Upper lobe of right lung (tissue), 1 donor: ENCODE data around the gene RHBDF2. TPM values are rescaled to one million over a fixed set of nuclear protein-coding genes. Genes with fewer than 3 reads are reported as not detected.

Experiments used
- ATAC-seq: fragments of 200-7000 bp; cut with Tn5 transposase; one replicate; pipeline ENCODE4 v1.9.1; 2020; ENCODE audit warnings: mild to moderate bottlenecking, moderate library complexity
- DNase-seq: peaks from one replicate; pipeline ENCODE4 v3.0.0-alpha.2; 2020
- H3K27ac ChIP-seq: fragments of 200-600 bp; one replicate; pipeline ENCODE4 v1.8.0; 2022
- H3K27me3 ChIP-seq: fragments of 200-600 bp; one replicate; pipeline ENCODE4 v1.8.0; 2022; ENCODE audit warnings: mild to moderate bottlenecking
- H3K36me3 ChIP-seq: fragments of 200-600 bp; one replicate; pipeline ENCODE4 v1.8.0; 2022
- H3K4me1 ChIP-seq: fragments of 200-600 bp; one replicate; pipeline ENCODE4 v1.8.0; 2022
- H3K4me3 ChIP-seq: fragments of 200-600 bp; one replicate; pipeline ENCODE4 v1.8.0; 2022; ENCODE audit warnings: mild to moderate bottlenecking
- H3K9me3 ChIP-seq: fragments of 200-600 bp; one replicate; pipeline ENCODE4 v1.8.0; 2022
- CTCF ChIP-seq: fragments of 200-600 bp; IDR thresholded peaks from one replicate; pipeline ENCODE4 v1.8.0; 2022; ENCODE audit warnings: antibody characterized with exemption
- intact Hi-C: fragments of 100-400 bp; cut with DNase I; formaldehyde crosslinking; loops from one replicate; pipeline ENCODE4 v1.11.0; 2022
- total RNA-seq: library from RNA; stranded (reverse); fragmentation: NEBNext Ultra II Directional; extraction: Animal tissue kit (Norgen Biotek cat#: 25700); gene quantifications from one replicate; pipeline ENCODE4 v1.2.1, GENCODE V29; 2021
- donor health status: DM: no; HTN: yes; CAD: no; lungs with severe emphysema.

RHBDF2 gene
- total RNA-seq, 1 donor from 2014 or later = 46.4 TPM

- H3K4me1 ChIP-seq = peaks cover 46% of the 10 kb centered on the region
- H3K27ac ChIP-seq = peak within 1 kb of the TSS; percentile 36
- intact Hi-C loops = no loop called here
- ATAC-seq (no peak), DNase-seq (no peak)
- no peaks in the 10 kb centered on the region for H3K9me3 ChIP-seq
- peaks cover 4% of the 10 kb centered on the region for H3K27me3 ChIP-seq
- no peak for TF ChIP-seq CTCF
- H3K4me3 ChIP-seq = peak within 1 kb of the TSS; percentile 43
- no peaks in the 10 kb centered on the region for H3K36me3 ChIP-seq
Measured at GRCh38 chr17:76539631-76540271, 38.5 kb upstream of the RHBDF2 start, which contains the start of gene PRCD. Gene PRCD, plus strand, starts transcription at chr17:76540044. Its CDS starts 98 bp downstream, at chr17:76540142.

- TF ChIP-seq CTCF = no peak
- DNase-seq (no peak), ATAC-seq (no peak)
- Histone ChIP-seq H3K4me3 (peak overlapping the region; percentile 53), H3K36me3 (no peaks in the 10 kb centered on the region), H3K9me3 (no peaks in the 10 kb centered on the region), H3K27me3 (peaks cover 4% of the 10 kb centered on the region), H3K27ac (peak overlapping the region; percentile 49), H3K4me1 (peaks cover 39% of the 10 kb centered on the region)
- intact Hi-C loops = no loop called here
Measured at GRCh38 chr17:76538941-76539570, 37.8 kb upstream of the RHBDF2 start.

- peak; percentile 68 for DNase-seq
- no peaks in the 10 kb centered on the region for H3K9me3 ChIP-seq
- ATAC-seq = no peak
- H3K27me3 ChIP-seq = peaks cover 4% of the 10 kb centered on the region
- no peaks in the 10 kb centered on the region for H3K36me3 ChIP-seq
- peaks cover 32% of the 10 kb centered on the region for H3K4me1 ChIP-seq
- intact Hi-C loops = no loop called here
- H3K27ac ChIP-seq = peak overlapping the region; percentile 49
- no peak for TF ChIP-seq CTCF
- H3K4me3 ChIP-seq = peak overlapping the region; percentile 53
Measured at GRCh38 chr17:76538281-76538931, 37.2 kb upstream of the RHBDF2 start.

GRCh38 chr17:76537578-76538280 is 36.5 kb upstream of the RHBDF2 start, which contains the start of gene CYGB:
Gene CYGB, minus strand, starts transcription at chr17:76537709. Its CDS starts 167 bp downstream, at chr17:76537542.
- intact Hi-C loops = no loop called here

More at GRCh38 chr17:76537578-76538280, 36.5 kb upstream of the RHBDF2 start, which contains the start of gene CYGB:
- Histone ChIP-seq H3K4me1 (peaks cover 31% of the 10 kb centered on the region), H3K27ac (peak within 1 kb of the TSS; percentile 51), H3K27me3 (peaks cover 4% of the 10 kb centered on the region), H3K36me3 (no peaks in the 10 kb centered on the region), H3K4me3 (peak within 1 kb of the TSS; percentile 53), H3K9me3 (no peaks in the 10 kb centered on the region)
- TF ChIP-seq CTCF = no peak
- ATAC-seq = peak; percentile 35
- peak; percentile 75 for DNase-seq
